Keratinocyte (primary cell): ENCODE measurements around the gene ENOSF1.

Source experiments
- EZH2 ChIP-seq: IDR thresholded peaks from one replicate; pipeline ENCODE4 v1.6.1; 2012; ENCODE audit warnings: inconsistent platforms, mild to moderate bottlenecking, low read length, moderate library complexity
- TF ChIP-seq, protein P1 (sequence below), 3 experiments: IDR thresholded peaks in 1 of 3; conservative IDR thresholded peaks in 1 of 3; optimal IDR thresholded peaks in 1 of 3; 2 replicates in 2 of 3; 3 replicates in 1 of 3; pipeline versions ENCODE3 to v1.5.1; 2011; ENCODE audit warnings: low read length in 3 of 3, mild to moderate bottlenecking in 3 of 3, moderate library complexity in 2 of 3, control low read depth in 1 of 3, inconsistent platforms in 1 of 3; ENCODE audit not compliant: insufficient read depth in 2 of 3; ENCODE audit errors: extremely low read depth in 1 of 3

- TF ChIP-seq EZH2: no peak
- TF ChIP-seq, protein P1, sequence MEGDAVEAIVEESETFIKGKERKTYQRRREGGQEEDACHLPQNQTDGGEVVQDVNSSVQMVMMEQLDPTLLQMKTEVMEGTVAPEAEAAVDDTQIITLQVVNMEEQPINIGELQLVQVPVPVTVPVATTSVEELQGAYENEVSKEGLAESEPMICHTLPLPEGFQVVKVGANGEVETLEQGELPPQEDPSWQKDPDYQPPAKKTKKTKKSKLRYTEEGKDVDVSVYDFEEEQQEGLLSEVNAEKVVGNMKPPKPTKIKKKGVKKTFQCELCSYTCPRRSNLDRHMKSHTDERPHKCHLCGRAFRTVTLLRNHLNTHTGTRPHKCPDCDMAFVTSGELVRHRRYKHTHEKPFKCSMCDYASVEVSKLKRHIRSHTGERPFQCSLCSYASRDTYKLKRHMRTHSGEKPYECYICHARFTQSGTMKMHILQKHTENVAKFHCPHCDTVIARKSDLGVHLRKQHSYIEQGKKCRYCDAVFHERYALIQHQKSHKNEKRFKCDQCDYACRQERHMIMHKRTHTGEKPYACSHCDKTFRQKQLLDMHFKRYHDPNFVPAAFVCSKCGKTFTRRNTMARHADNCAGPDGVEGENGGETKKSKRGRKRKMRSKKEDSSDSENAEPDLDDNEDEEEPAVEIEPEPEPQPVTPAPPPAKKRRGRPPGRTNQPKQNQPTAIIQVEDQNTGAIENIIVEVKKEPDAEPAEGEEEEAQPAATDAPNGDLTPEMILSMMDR (optimal IDR thresholded peaks at IDR 0.05 in 1 of 3, IDR thresholded peaks at IDR 0.05 in 1 of 3, conservative IDR thresholded peaks at IDR 0.05 in 1 of 3; ENCODE audit: extremely low read depth in 1 of 3, insufficient read depth in 2 of 3, low read length in 3 of 3): no peak
Measured at GRCh38 chr18:658947-659533, 53.4 kb downstream of the ENOSF1 start.
